Middle frontal gyrus (tissue), 1 donor: ENCODE results near the gene NNT.
"Not testable (repeated sequence)": the region's sequence is repeated elsewhere in the genome, so short reads cannot be mapped to it uniquely, and the experiment has no call there.

ENCODE experiments used
- DNase-seq: peaks from one replicate; pipeline ENCODE4 v3.0.0-alpha.2; 2015; ENCODE audit warnings: low spot score; ENCODE audit errors: extremely low spot score

NNT gene

DNA sequence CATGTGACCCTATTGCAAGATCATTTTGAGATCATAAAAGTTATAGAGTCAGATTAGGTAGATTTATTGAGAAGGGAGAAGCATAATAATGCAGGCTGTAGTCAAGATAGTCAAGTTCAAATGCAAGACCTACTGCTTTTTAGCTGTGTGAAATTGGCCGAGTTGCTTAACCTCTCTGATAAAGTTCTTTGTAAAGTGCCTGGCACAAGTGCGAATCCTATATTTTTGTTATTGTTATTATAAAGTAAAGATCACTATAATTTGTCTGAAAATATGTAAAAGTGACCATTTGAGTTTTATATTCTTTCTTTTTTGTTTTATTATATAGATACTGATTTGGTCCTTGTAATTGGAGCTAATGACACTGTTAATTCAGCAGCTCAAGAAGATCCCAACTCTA lies 99.3 kb downstream of the NNT start:
- no peak for DNase-seq

DNA sequence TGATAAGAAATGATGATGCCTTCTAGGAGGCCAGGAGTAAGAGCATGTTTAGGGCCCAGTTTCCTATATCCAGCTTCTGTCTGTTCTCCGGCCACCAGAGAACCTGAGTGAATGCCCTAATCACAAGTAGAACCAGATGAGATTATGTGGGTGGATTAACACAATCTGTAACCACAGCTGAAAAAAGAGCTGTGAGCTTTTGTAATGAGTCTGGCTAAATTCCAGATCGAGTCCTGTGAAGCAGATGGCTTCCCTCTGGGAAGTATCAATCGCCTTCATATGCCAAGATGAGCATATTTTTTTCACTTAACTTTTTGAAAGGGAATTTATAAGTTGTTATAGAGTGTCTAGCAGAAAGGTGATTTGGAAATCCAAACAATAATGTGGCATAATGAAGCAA lies 99.8 kb downstream of the NNT start:
- peak; percentile 63 for DNase-seq

DNA sequence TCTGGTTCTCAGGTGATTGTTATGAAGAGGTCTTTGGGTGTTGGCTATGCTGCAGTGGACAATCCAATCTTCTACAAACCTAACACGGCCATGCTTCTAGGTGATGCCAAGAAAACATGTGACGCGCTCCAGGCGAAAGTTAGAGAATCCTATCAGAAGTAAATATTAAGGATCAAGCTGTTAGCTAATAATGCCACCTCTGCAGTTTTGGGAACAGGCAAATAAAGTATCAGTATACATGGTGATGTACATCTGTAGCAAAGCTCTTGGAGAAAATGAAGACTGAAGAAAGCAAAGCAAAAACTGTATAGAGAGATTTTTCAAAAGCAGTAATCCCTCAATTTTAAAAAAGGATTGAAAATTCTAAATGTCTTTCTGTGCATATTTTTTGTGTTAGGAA lies 101.3 kb downstream of the NNT start:
- no peak for DNase-seq

DNA sequence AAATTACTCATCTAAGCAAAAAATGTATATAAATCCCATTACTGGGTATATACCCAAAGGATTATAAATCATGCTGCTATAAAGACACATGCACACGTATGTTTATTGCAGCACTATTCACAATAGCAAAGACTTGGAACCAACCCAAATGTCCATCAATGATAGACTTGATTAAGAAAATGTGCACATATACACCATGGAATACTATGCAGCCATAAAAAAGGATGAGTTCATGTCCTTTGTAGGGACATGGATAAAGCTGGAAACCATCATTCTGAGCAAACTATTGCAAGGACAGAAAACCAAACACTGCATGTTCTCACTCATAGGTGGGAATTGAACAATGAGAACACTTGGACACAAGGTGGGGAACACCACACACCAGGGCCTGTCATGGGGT lies 103.6 kb downstream of the NNT start:
- not testable (repeated sequence) for DNase-seq

DNA sequence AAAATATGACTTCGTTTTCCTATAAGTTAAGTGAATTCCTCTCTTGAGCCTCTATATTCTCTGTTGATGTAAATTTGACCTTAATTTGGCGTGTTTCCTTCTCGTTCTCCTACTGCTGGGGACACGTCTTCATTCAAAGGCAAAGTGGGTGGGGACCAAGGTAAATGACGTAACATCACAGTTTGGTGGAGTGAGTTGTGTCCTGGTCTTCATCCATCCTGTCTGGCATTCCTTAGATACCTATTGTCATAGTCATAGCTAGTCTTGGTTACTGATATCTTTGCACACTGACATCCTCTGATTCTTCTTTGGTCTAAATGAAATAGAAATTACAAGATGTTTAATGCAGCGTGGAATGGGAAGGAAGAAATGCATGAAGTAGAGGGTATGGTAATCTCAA lies 108.5 kb downstream of the NNT start:
- no peak for DNase-seq

DNA sequence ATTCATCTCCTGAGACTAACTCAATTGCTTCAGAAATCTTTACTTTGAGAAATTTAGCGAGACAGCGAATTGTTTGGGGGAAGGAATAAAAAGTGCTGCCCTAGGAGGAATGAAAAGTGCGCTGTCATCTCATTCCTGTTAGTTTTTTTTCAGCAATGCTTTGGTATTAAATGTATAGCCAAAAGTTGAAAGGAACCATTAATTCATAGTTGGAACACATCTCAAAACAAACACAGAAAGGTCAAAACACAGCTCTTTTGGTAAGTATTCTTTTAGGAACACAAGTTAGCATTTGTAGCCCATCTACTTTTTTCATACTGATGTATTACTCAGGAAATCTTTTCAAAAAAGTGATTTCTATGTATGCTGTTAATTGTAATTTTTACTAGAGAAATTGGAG lies 109.1 kb downstream of the NNT start:
- no peak for DNase-seq

DNA sequence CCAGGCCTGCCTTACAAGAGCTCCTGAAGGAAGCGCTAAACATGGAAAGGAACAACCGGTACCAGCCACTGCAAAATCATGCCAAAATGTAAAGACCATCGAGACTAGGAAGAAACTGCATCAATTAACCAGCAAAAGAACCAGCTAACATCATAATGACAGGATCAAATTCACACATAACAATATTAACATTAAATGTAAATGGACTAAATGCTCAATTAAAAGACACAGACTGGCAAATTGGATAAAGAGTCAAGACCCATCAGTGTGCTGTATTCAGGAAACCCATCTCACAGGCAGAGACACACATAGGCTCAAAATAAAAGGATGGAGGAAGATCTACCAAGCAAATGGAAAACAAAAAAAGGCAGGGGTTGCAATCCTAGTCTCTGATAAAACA lies 116.8 kb downstream of the NNT start:
- DNase-seq = not testable (repeated sequence)

DNA sequence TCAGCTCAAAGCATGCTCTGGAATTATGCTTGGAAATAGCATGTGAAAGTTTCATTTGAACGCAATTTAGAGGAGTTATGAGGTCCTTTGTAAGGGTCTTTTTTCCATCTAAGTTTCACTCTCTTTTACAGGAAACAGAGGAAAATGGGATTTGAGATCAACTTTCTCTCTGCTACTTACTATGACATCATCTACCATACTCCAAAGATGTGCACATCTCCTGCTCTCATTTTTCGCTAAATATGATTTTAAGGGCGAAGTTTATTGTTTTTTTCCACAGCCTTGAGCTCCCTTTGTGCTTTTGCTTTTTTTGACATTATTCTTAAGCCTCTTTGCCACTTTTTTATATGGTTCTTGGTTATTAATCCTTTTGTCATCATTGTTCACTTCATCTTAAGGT lies 125.6 kb downstream of the NNT start:
- no peak for DNase-seq

DNA sequence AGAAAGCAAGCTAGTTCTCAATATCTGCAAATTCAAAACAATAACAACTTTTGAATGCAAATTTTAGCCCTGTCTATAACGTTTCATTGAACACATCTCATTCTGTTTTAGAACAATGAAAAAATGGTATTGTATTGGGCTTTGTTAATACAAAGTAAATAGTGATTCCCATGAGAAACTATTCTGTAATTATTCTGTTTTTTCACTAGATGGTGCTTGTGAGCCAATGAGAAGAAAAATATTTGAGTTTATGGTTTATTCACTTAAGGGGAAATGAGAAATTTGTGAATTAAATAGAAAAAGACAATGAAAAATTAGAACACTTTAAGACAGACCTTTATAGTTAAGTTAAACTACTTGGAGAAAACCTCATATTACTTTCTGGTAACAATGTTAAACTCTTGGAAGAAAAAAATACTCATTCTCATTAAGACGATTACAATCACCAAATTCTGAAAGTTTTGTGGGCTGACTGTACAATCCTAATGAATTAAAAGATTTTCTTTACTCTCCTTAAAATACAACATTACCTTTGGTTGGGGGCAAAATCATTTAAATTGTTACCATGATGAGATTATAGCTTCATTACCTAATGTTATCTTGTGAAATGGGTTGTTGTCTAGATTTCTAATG lies 127.0 kb downstream of the NNT start:
- no peak for DNase-seq

DNA sequence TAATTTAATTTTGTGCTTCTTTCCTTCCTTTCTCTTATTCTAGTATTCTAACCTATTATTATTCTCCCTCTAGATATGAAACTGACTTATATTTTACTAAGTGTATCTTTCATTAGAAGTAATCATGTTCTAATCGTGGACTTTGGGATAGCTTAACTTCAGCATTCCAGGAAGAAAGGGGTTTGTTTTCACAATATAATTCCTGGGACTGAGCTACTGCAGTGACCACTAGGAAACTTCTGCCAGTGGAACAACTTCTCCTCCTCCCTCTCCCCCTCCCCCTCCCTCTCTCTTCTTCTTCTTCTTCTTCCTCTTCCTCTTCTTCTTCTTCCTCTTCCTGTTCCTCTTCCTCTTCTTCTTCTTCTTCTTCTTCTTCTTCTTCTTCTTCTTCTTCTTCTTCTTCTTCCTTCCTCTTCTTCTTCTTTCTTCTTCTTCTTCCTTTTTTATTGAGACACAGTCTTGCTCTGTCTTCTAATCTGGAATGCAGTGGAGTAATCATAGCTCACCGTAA lies 127.9 kb downstream of the NNT start:
- DNase-seq = no peak

DNA sequence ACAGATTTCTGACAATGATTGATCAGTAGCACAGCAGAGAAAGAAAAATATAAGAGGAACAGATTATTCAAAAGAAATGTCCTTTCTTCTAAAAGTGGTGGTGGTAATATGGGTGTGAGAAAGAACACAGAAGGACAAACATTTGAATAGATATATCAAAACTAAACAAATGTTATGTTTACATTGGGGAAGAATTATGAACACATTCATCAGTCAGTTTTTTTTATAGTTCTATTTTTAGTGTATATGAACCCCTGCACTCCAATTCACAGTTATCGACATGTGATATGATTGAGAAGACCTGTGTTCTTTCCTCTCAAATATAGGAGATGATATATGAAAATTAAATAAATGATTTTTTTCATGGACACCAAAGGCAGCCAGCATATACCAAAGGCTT lies 128.6 kb downstream of the NNT start:
- no peak for DNase-seq

DNA sequence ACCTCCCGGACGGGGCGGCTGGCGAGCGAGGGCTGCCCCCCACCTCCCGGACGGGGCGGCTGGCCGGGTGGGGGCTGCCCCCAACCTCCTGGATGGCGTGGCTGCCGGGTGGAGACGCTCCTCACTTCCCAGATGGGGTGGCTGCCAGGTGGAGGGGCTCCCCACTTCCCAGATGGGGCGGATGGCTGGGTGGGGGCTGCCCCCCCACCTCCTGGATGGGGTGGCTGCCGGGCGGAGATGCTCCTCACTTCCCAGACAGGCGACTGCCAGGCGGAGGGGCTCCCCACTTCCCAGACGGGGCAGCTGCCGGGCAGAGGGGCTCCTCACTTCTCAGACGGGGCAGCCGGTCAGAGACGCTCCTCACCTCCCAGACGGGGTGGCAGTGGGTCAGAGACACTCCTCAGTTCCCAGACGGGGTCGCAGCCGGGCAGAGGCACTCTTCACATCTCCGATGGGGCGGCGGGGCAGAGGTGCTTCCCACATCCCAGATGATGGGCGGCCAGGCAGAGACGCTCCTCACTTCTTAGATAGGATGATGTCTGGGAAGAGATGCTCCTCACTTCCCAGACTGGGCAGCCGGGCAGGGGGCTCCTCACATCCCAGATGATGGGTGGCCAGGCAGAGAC lies 143.1 kb downstream of the NNT start:
- DNase-seq = not testable (repeated sequence)

DNA sequence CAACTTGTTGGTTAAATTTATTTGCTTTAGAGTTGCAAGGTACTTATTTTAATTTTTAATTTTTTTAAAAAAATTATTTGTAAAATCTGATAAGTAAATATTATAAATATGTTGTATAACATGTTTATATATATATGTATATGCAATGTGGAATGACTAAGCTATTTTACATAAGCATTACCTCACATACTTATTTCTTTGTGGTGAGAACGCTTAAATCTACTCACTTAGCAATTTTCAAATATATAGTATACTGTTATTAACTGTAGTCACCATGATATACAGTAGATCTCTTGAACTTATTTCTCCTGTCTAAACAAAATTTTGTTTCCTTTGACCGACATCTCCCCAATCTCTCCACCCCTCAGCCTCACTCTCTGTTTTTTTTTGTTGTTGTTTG lies 147.8 kb downstream of the NNT start:
- no peak for DNase-seq

DNA sequence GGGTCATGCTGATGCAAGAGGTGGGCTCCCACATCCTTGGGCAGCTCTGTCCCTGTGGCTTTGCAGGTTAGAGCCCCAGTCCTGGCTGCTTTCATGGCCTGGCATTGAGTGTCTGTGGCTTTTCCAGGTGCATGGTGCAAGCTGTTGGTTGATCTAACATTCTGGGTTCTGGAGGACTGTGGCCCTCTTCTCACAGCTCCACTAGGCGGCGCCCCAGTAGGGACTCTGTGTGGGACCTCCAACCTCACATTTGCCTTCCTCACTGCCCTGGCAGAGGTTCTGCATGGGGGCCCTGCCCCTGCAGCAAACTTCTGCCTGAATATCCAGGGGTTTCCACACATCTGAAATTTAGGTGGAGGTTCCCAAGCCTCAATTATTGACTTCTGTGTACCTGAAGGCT lies 150.1 kb downstream of the NNT start:
- DNase-seq = no peak
